ENCODE data around the gene CHAF1B.

Gene CHAF1B

GRCh38 chr21:36377391-36377842 is 7.8 kb upstream of the CHAF1B start:
- TF ChIP-seq GATA3 (IDR thresholded peaks at IDR 0.05; ENCODE audit: low read depth, low read length) = no peak
- no peak for TF ChIP-seq GATA2 (IDR thresholded peaks at IDR 0.05; ENCODE audit: low read depth, low read length)

GRCh38 chr21:36379251-36379650 is 5.9 kb upstream of the CHAF1B start:
- TF ChIP-seq GATA2 (IDR thresholded peaks at IDR 0.05; ENCODE audit: low read depth, low read length) (no peak), GATA3 (IDR thresholded peaks at IDR 0.05; ENCODE audit: low read depth, low read length) (no peak)

- no peak for TF ChIP-seq GATA2 (IDR thresholded peaks at IDR 0.05; ENCODE audit: low read depth, low read length)
- TF ChIP-seq GATA3 (IDR thresholded peaks at IDR 0.05; ENCODE audit: low read depth, low read length) = no peak
Observed at GRCh38 chr21:36381841-36382589, 3.2 kb upstream of the CHAF1B start.

GRCh38 chr21:36384885-36385232 is 333 bp upstream of the CHAF1B start:
- TF ChIP-seq GATA3 (IDR thresholded peaks at IDR 0.05; ENCODE audit: low read depth, low read length) (no peak), GATA2 (IDR thresholded peaks at IDR 0.05; ENCODE audit: low read depth, low read length) (no peak)

GRCh38 chr21:36386031-36386642 is 945 bp downstream of the CHAF1B start:
- TF ChIP-seq GATA2 (IDR thresholded peaks at IDR 0.05; ENCODE audit: low read depth, low read length) (no peak), GATA3 (IDR thresholded peaks at IDR 0.05; ENCODE audit: low read depth, low read length) (no peak)

- no peak for TF ChIP-seq GATA2 (IDR thresholded peaks at IDR 0.05; ENCODE audit: low read depth, low read length)
- TF ChIP-seq GATA3 (IDR thresholded peaks at IDR 0.05; ENCODE audit: low read depth, low read length) = no peak
Observed at GRCh38 chr21:36388096-36388495, 2.9 kb downstream of the CHAF1B start.

GRCh38 chr21:36388835-36389234 is 3.6 kb downstream of the CHAF1B start:
- TF ChIP-seq GATA2 (IDR thresholded peaks at IDR 0.05; ENCODE audit: low read depth, low read length) = no peak
- TF ChIP-seq GATA3 (IDR thresholded peaks at IDR 0.05; ENCODE audit: low read depth, low read length) = no peak

- TF ChIP-seq GATA3 (IDR thresholded peaks at IDR 0.05; ENCODE audit: low read depth, low read length) (no peak), GATA2 (IDR thresholded peaks at IDR 0.05; ENCODE audit: low read depth, low read length) (no peak)
Observed at GRCh38 chr21:36395353-36396111, 10.3 kb downstream of the CHAF1B start.

GRCh38 chr21:36396325-36396724 is 11.1 kb downstream of the CHAF1B start:
- TF ChIP-seq GATA3 (IDR thresholded peaks at IDR 0.05; ENCODE audit: low read depth, low read length) (no peak), GATA2 (IDR thresholded peaks at IDR 0.05; ENCODE audit: low read depth, low read length) (no peak)

GRCh38 chr21:36396971-36397370 is 11.8 kb downstream of the CHAF1B start:
- TF ChIP-seq GATA3 (IDR thresholded peaks at IDR 0.05; ENCODE audit: low read depth, low read length) = no peak
- no peak for TF ChIP-seq GATA2 (IDR thresholded peaks at IDR 0.05; ENCODE audit: low read depth, low read length)

GRCh38 chr21:36397606-36398005 is 12.4 kb downstream of the CHAF1B start:
- TF ChIP-seq GATA3 (IDR thresholded peaks at IDR 0.05; ENCODE audit: low read depth, low read length) (no peak), GATA2 (IDR thresholded peaks at IDR 0.05; ENCODE audit: low read depth, low read length) (no peak)

- TF ChIP-seq GATA2 (IDR thresholded peaks at IDR 0.05; ENCODE audit: low read depth, low read length) (no peak), GATA3 (IDR thresholded peaks at IDR 0.05; ENCODE audit: low read depth, low read length) (no peak)
Observed at GRCh38 chr21:36400719-36401118, 15.5 kb downstream of the CHAF1B start.

GRCh38 chr21:36402339-36402738 is 17.1 kb downstream of the CHAF1B start:
- TF ChIP-seq GATA3 (IDR thresholded peaks at IDR 0.05; ENCODE audit: low read depth, low read length) (no peak), GATA2 (IDR thresholded peaks at IDR 0.05; ENCODE audit: low read depth, low read length) (no peak)

- no peak for TF ChIP-seq GATA2 (IDR thresholded peaks at IDR 0.05; ENCODE audit: low read depth, low read length)
Observed at GRCh38 chr21:36403713-36404112, 18.5 kb downstream of the CHAF1B start.

GRCh38 chr21:36408568-36408967 is 23.4 kb downstream of the CHAF1B start:
- TF ChIP-seq GATA2 (IDR thresholded peaks at IDR 0.05; ENCODE audit: low read depth, low read length) (no peak), GATA3 (IDR thresholded peaks at IDR 0.05; ENCODE audit: low read depth, low read length) (no peak)
